ENCODE measurements around the gene NYAP2. TPM values are rescaled to one million over a fixed set of nuclear protein-coding genes. Genes with fewer than 3 reads are reported as not detected.

The NYAP2 gene
- total RNA-seq, 1 experiment from 2014 or later, result not detected

- TF ChIP-seq FOXP1 (CRISPR knock-in tag; IDR thresholded peaks at IDR 0.05; ENCODE audit: borderline replicate concordance) (no peak), TEAD4 (CRISPR knock-in tag; IDR thresholded peaks at IDR 0.05) (no peak), ETV6 (CRISPR knock-in tag; IDR thresholded peaks at IDR 0.05) (no peak), E2F4 (CRISPR knock-in tag; IDR thresholded peaks at IDR 0.05; ENCODE audit: borderline replicate concordance, low read depth) (no peak), CDX4 (CRISPR knock-in tag; IDR thresholded peaks at IDR 0.05; ENCODE audit: borderline replicate concordance) (no peak), ZBTB21 (CRISPR knock-in tag; IDR thresholded peaks at IDR 0.05; ENCODE audit: borderline replicate concordance) (no peak), MYBL2 (CRISPR knock-in tag; IDR thresholded peaks at IDR 0.05) (no peak), STAT6 (CRISPR knock-in tag; conservative IDR thresholded peaks at IDR 0.05; ENCODE audit: low read depth) (no peak), CTCF (IDR thresholded peaks at IDR 0.05) (no peak), CREM (CRISPR knock-in tag; IDR thresholded peaks at IDR 0.05) (no peak), SP1 (CRISPR knock-in tag; conservative IDR thresholded peaks at IDR 0.05) (no peak), IRF2 (CRISPR knock-in tag; IDR thresholded peaks at IDR 0.05; ENCODE audit: borderline replicate concordance, low read depth) (no peak), CBFB (CRISPR knock-in tag; IDR thresholded peaks at IDR 0.05; ENCODE audit: low read depth) (no peak), SMAD4 (CRISPR knock-in tag; IDR thresholded peaks at IDR 0.05) (no peak), CREB1 (CRISPR knock-in tag; IDR thresholded peaks at IDR 0.05) (no peak), ATF1 (CRISPR knock-in tag; IDR thresholded peaks at IDR 0.05) (no peak), NR2C2 (CRISPR knock-in tag; IDR thresholded peaks at IDR 0.05) (no peak), ZNF317 (CRISPR knock-in tag; IDR thresholded peaks at IDR 0.05; ENCODE audit: borderline replicate concordance, low read depth) (no peak)
- H3K4me1 Mint-ChIP-seq, result no peaks in the 10 kb centered on the region
- no peak overlapping the region for H3K4me3 Mint-ChIP-seq
- ATAC-seq (no peak), DNase-seq (ENCODE audit: low spot score) (no peak)
- peaks cover 12% of the 10 kb centered on the region for H3K9me3 Mint-ChIP-seq
- CTCF ChIA-PET, result no interaction called here
- H3K27ac Mint-ChIP-seq, result no peak overlapping the region
- no peaks in the 10 kb centered on the region for H3K27me3 Mint-ChIP-seq (ENCODE audit: low read depth)
- H3K36me3 Mint-ChIP-seq, result no peaks in the 10 kb centered on the region; the same call in 1 of the 2 replicates
- POLR2A ChIA-PET, result no interaction called here
Observed at GRCh38 chr2:225650041-225650440, 250.5 kb downstream of the NYAP2 start.

DNA sequence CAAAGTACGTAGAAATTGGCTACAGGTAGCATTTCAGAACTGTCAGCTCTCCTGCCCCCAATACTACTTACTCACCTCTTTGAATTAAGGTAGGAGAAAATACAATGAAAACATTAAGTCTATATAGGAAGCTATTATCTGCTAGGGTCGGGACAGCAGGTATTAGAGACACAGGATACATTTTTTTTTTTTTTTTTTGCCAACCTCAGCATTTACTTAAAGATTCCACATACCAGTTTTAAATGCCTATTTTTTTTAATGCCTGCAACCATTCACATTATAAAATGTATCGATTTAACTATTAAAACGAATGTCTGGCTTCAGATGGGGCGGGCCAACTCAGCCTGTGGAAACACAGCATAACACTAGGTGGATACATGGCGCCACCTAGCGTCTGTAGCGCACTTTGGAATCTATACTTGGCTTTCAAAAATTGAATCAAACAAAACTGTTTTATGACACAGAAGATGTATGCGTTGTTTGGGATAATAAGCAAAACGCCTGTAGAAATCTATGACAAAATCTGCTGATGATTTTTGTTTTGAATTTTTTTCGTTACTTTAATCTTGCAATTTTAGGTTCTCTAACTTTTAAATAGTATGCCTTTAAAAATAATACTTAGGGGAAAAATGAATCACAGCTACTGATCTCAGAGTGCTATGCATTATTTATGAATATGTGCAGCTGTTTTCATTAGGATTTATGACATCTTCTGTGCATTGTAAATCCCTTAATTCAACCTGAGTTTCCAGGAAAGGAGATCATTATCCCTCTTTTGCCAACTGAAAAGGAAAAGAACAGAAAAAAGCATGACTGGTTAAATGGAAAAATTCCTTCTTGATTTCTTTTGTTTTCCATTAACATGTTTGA, 261.0 kb downstream of the NYAP2 start:
- peaks cover 18% of the 10 kb centered on the region for H3K4me1 Mint-ChIP-seq
- peak; percentile 81 for DNase-seq (ENCODE audit: low spot score)
- no peak overlapping the region for H3K4me3 Mint-ChIP-seq
- ATAC-seq, result peak; percentile 76
- POLR2A ChIA-PET, result interaction anchor here (0.6 kb wide), 1 partner anchor 71 kb away, joined by 3 read pairs; no protein-coding TSS in a partner anchor
- CTCF ChIA-PET, result interaction anchor here (0.6 to 2.1 kb wide), 8 partner anchors 377 to 1149 kb away, joined by 3 to 10 read pairs (median 3); no protein-coding TSS in a partner anchor
- peaks cover 7% of the 10 kb centered on the region; the same call in 1 of the 2 replicates for H3K9me3 Mint-ChIP-seq
- H3K27me3 Mint-ChIP-seq (ENCODE audit: low read depth), result no peaks in the 10 kb centered on the region
- H3K27ac Mint-ChIP-seq, result no peak overlapping the region
- H3K36me3 Mint-ChIP-seq, result no peaks in the 10 kb centered on the region
- TF ChIP-seq HMGA2 (CRISPR knock-in tag; IDR thresholded peaks at IDR 0.05) (no peak), CTCF (IDR thresholded peaks at IDR 0.05) (peak; percentile 78), NR2C2 (CRISPR knock-in tag; IDR thresholded peaks at IDR 0.05) (no peak)

Data from WTC11 (cell line).